T-cell (primary cell): ENCODE results near the gene PTPN11. TPM values are rescaled to one million over a fixed set of nuclear protein-coding genes. Genes with fewer than 3 reads are reported as not detected.

Experiments
- ATAC-seq, 4 experiments: fragments of 200-7000 bp in 3 of 4; fragments of 150-1000 bp in 1 of 4; cut with Tn5 transposase; replicated peaks in 1 of 4; 1 replicate in 3 of 4; 2 replicates in 1 of 4; pipeline ENCODE4 v1.10.0; 2021; ENCODE audit warnings: moderate library complexity in 3 of 4, mild to moderate bottlenecking in 2 of 4, moderate number of reproducible peaks in 1 of 4
- CTCF ChIA-PET, 2 donors: fragments of 300-600 bp; sonication (Branson Sonifier 250); formaldehyde crosslinking; loops; one replicate each; lab custom pipeline; 2022; ENCODE audit warnings: antibody characterized with exemption in 2 of 2; lab: Charles Lee
- POLR2A ChIA-PET, 2 donors: fragments of 300-600 bp; sonication (Branson Sonifier 250); formaldehyde crosslinking; loops; one replicate each; lab custom pipeline; 2022; ENCODE audit warnings: antibody characterized with exemption in 2 of 2; lab: Charles Lee
- DNase-seq, 35 experiments: peaks; one replicate each; pipeline versions ENCODE4 v3.0.0 to v3.0.0-alpha.2; 2013 to 2023
- H3K27ac ChIP-seq: one replicate; pipeline ENCODE4 v1.5.1; 2013; ENCODE audit warnings: low read length
- H3K27me3 ChIP-seq, 2 experiments: replicated peaks in 1 of 2; 1 replicate in 1 of 2; 2 replicates in 1 of 2; pipeline versions ENCODE4 v1.6.1 to v1.7.0; 2013; ENCODE audit warnings: low read length in 1 of 2, mixed read lengths in 1 of 2; ENCODE audit not compliant: control insufficient read depth in 2 of 2, insufficient read depth in 2 of 2; ENCODE audit errors: extremely low read depth in 1 of 2
- H3K36me3 ChIP-seq, 2 donors: 1 replicate in 1 of 2; 2 replicates in 1 of 2; pipeline versions ENCODE4 v1.6.1 to v1.7.0; 2013; ENCODE audit warnings: low read length in 1 of 2; ENCODE audit not compliant: control insufficient read depth in 2 of 2, insufficient read depth in 1 of 2; ENCODE audit errors: extremely low read depth in 1 of 2
- H3K4me1 ChIP-seq, 2 experiments: 1 replicate in 1 of 2; 2 replicates in 1 of 2; pipeline versions ENCODE4 v1.6.1 to v1.7.0; 2013; ENCODE audit warnings: low read length in 2 of 2, mixed read lengths in 1 of 2; ENCODE audit not compliant: insufficient read depth in 2 of 2, control insufficient read depth in 1 of 2; ENCODE audit errors: extremely low read depth in 1 of 2
- H3K4me3 ChIP-seq, 2 donors: 1 replicate in 1 of 2; 2 replicates in 1 of 2; pipeline versions ENCODE4 v1.5.1 to v1.7.0; 2013; ENCODE audit warnings: mild to moderate bottlenecking in 2 of 2, low read length in 1 of 2, moderate library complexity in 1 of 2; ENCODE audit not compliant: control insufficient read depth in 1 of 2; ENCODE audit errors: extremely low read depth in 1 of 2
- H3K9me3 ChIP-seq: 2 replicates; pipeline ENCODE4 v1.7.0; 2013
- H3K27ac Mint-ChIP-seq, 2 donors: one replicate each; pipeline ENCODE4 v1.8.0; 2020 to 2021; ENCODE audit warnings: mild to moderate bottlenecking in 2 of 2, mixed read lengths in 2 of 2
- H3K27me3 Mint-ChIP-seq, 2 donors: one replicate each; pipeline ENCODE4 v1.8.0; 2021 to 2022; ENCODE audit warnings: mixed read lengths in 2 of 2
- H3K36me3 Mint-ChIP-seq: one replicate; pipeline ENCODE4 v1.8.0; 2021; ENCODE audit warnings: mixed read lengths
- H3K4me1 Mint-ChIP-seq, 3 donors: one replicate each; pipeline ENCODE4 v1.8.0; 2020 to 2022; ENCODE audit warnings: mixed read lengths in 3 of 3, mild to moderate bottlenecking in 1 of 3
- H3K4me3 Mint-ChIP-seq, 3 donors: one replicate each; pipeline ENCODE4 v1.8.0; 2020 to 2022; ENCODE audit warnings: mild to moderate bottlenecking in 3 of 3, mixed read lengths in 3 of 3, moderate library complexity in 3 of 3
- H3K9me3 Mint-ChIP-seq, 3 donors: one replicate each; pipeline ENCODE4 v1.8.0; 2020 to 2022; ENCODE audit warnings: mixed read lengths in 3 of 3
- WGBS: methylation state at CpG from one replicate; pipeline ENCODE4 v1.1.5; 2013; ENCODE audit warnings: missing lambda C conversion rate; ENCODE audit not compliant: insufficient coverage; 5-methylcytosine and 5-hydroxymethylcytosine counted together
- total RNA-seq, 35 experiments: library from RNA in 6 of 35; stranded (reverse) in 6 of 35; fragments of 120-200 nt in 1 of 35; gene quantifications; one replicate each; pipeline versions ENCODE4 v1.2.1 to v1.2.4 and lab custom pipeline; 2013 to 2026

Gene PTPN11
- total RNA-seq, 5 donors from 2014 or later (not counting 1 experiment from before 2014, with no cell fraction given): 48.7 to 55.5 (median 53.2) TPM

DNA sequence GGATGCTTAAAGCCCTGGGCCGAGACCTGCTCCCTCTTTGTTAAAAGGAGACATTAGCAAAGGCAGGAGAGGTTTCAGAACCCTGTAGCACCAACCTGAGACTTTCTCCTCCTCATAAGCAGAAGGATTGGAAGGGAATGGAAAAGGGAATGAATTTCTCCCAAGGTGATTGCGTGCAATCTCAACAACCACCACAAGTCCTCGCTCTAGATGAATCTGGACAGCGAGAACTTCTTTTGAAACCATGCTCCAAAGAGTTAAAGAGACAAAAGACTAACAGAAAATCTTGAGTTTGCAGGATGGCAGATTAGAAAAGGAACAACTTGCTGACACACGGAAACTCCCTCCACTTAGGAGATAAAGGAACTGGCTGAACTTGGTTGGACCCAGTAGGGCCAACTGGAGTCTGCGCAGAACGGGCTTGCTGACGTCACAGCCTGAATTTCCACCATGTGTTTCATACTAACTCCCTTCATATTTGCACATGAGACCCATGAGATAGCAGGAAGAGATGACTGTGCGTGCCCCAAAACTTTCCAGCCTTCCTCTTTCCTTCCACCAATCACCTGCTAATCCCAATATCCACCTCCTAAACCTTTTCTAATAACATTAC lies 137.0 kb downstream of the PTPN11 start:
- Histone ChIP-seq H3K4me1 (no peaks in the 10 kb centered on the region), H3K4me3 (no peak overlapping the region), H3K36me3 (no peaks in the 10 kb centered on the region), H3K27ac (no peak overlapping the region), H3K9me3 (no peaks in the 10 kb centered on the region), H3K27me3 (peaks cover 0 to 15% of the 10 kb centered on the region in 2 experiments)
- ATAC-seq: no peak
- Mint-ChIP-seq H3K9me3 (peaks cover 6 to 11% (median 8%) of the 10 kb centered on the region in 3 donors), H3K4me1 (no peaks in the 10 kb centered on the region), H3K27me3 (peaks cover 12 to 23% of the 10 kb centered on the region in 2 donors), H3K36me3 (no peaks in the 10 kb centered on the region), H3K27ac (no peak overlapping the region), H3K4me3 (no peak overlapping the region)
- 81% methylated on average over 5 of the region's 9 CpGs for WGBS
- no peak for DNase-seq
- CTCF ChIA-PET: no interaction called here
- POLR2A ChIA-PET: no interaction called here

DNA sequence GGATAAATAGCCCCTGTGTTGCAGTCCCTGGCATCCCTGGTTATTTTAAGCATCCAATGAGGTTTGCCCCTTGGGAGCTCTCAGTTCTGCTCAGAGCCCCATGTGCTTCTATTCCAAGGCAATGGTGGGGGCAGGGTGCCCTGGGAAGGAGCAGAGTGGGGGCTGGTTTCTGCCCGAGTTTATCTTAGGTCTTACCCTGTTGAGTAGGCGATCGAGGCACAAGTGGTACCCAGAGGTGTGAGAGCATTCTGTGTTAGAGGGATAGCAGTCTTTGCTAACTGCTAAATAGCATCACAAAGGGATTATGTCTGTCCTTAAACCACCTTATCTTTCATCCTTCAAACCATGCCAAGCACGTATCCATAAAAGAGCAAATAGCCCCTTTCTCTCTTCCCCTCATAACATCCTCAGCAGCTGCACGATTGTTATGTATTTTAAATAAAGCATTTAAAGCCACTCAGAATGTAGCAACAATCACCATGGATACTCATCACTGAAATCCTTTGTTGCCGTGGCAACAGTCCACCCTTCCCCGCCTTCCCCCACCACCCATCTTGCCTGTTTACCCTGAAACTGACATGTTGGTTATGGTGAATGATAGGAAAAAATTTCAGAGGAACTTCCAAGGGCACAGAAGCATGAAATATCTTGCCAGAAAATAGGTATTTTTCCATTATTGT lies 139.3 kb downstream of the PTPN11 start:
- peaks cover 14 to 16% of the 10 kb centered on the region in 2 donors for H3K27me3 Mint-ChIP-seq
- Histone ChIP-seq H3K27ac (no peak overlapping the region), H3K36me3 (no peaks in the 10 kb centered on the region), H3K4me3 (no peak overlapping the region), H3K27me3 (peaks cover 0 to 8% of the 10 kb centered on the region in 2 experiments), H3K9me3 (no peaks in the 10 kb centered on the region), H3K4me1 (no peaks in the 10 kb centered on the region)
- no peaks in the 10 kb centered on the region for H3K4me1 Mint-ChIP-seq
- DNase-seq (no peak), ATAC-seq (no peak)
- peaks cover 4% of the 10 kb centered on the region in 3 donors for H3K9me3 Mint-ChIP-seq
- H3K4me3 Mint-ChIP-seq: no peak overlapping the region
- WGBS: no CpG with 5 or more reads among the region's 7 CpGs
- ChIA-PET POLR2A (interaction anchor here in 1 of 2 donors (0.5 kb wide), 1 partner anchor 1641 kb away, joined by 4 read pairs; no protein-coding TSS in a partner anchor), CTCF (no interaction called here)
- H3K27ac Mint-ChIP-seq: no peak overlapping the region
- no peaks in the 10 kb centered on the region for H3K36me3 Mint-ChIP-seq

Other genes with a start within 250 kb of the PTPN11 start
- gene HECTD4, start 36.5 kb upstream of the PTPN11 start, total RNA-seq: 10 to 100 TPM; 49.7 to 58.5 (median 53.7) TPM
- gene RPL6, start 9.3 kb upstream of the PTPN11 start, total RNA-seq: 1,000 to 10,000 TPM; 1,580 to 1,742 (median 1,622) TPM